HAP-1 (cell line): ENCODE measurements around the gene PTPRE.

Experiments
- DNase-seq, 2 experiments: peaks; one replicate each; pipeline ENCODE4 v3.0.0-alpha.2; 2016 to 2020; ENCODE audit warnings: low spot score in 2 of 2
- H3K27me3 ChIP-seq: fragments of 250-450 bp; sonication (Bioruptor Pico); 2 replicates; pipeline ENCODE4 v1.5.1; 2020; ENCODE audit warnings: low read depth, mild to moderate bottlenecking, moderate library complexity
- H3K36me3 ChIP-seq: fragments of 250-450 bp; sonication (Bioruptor Pico); replicated peaks from 2 replicates; pipeline ENCODE4 v1.5.1; 2020; ENCODE audit warnings: mild to moderate bottlenecking
- H3K4me1 ChIP-seq: fragments of 250-450 bp; sonication (Bioruptor Pico); 2 replicates; pipeline ENCODE4 v1.5.1; 2020; ENCODE audit warnings: mild to moderate bottlenecking
- H3K4me3 ChIP-seq: fragments of 250-450 bp; sonication (Bioruptor Pico); 2 replicates; pipeline ENCODE4 v1.5.1; 2020; ENCODE audit warnings: mild to moderate bottlenecking, moderate library complexity
- H3K9me3 ChIP-seq: fragments of 250-450 bp; sonication (Bioruptor Pico); 2 replicates; pipeline ENCODE4 v1.5.1; 2020; ENCODE audit warnings: mild to moderate bottlenecking, moderate library complexity
- in situ Hi-C: fragments of 300-500 bp; cut with MboI; formaldehyde crosslinking; loops from 3 replicates; pipeline ENCODE4 v1.14.3; 2020; ENCODE audit warnings: low sequenced_read_pairs, inconsistent platforms, mixed read lengths

PTPRE gene

GRCh38 chr10:128052696-128053095 lies 145.8 kb downstream of the PTPRE start:
- DNase-seq: no peak
- in situ Hi-C loops: no loop called here
- Histone ChIP-seq H3K27me3 (no peaks in the 10 kb centered on the region), H3K4me1 (no peaks in the 10 kb centered on the region), H3K36me3 (no peaks in the 10 kb centered on the region), H3K4me3 (no peak overlapping the region), H3K9me3 (no peaks in the 10 kb centered on the region)

GRCh38 chr10:128053356-128053755 lies 146.5 kb downstream of the PTPRE start:
- no peak for DNase-seq
- H3K36me3 ChIP-seq: no peaks in the 10 kb centered on the region
- in situ Hi-C loops: no loop called here
- H3K27me3 ChIP-seq: no peaks in the 10 kb centered on the region
- no peaks in the 10 kb centered on the region for H3K4me1 ChIP-seq
- no peak overlapping the region for H3K4me3 ChIP-seq
- no peaks in the 10 kb centered on the region for H3K9me3 ChIP-seq

GRCh38 chr10:128054163-128054970 lies 147.5 kb downstream of the PTPRE start:
- DNase-seq: no peak
- H3K4me1 ChIP-seq: no peaks in the 10 kb centered on the region
- in situ Hi-C loops: no loop called here

GRCh38 chr10:128055061-128055868 lies 148.4 kb downstream of the PTPRE start:
- in situ Hi-C loops: no loop called here
- DNase-seq: no peak
- no peaks in the 10 kb centered on the region for H3K27me3 ChIP-seq
- H3K4me3 ChIP-seq: no peak overlapping the region
- no peaks in the 10 kb centered on the region for H3K9me3 ChIP-seq
- H3K36me3 ChIP-seq: no peaks in the 10 kb centered on the region
- no peaks in the 10 kb centered on the region for H3K4me1 ChIP-seq

More at GRCh38 chr10:128054163-128054970, 147.5 kb downstream of the PTPRE start:
- Histone ChIP-seq H3K4me3 (no peak overlapping the region), H3K9me3 (no peaks in the 10 kb centered on the region), H3K27me3 (no peaks in the 10 kb centered on the region), H3K36me3 (no peaks in the 10 kb centered on the region)

- Histone ChIP-seq H3K4me3 (no peak overlapping the region), H3K9me3 (no peaks in the 10 kb centered on the region), H3K4me1 (no peaks in the 10 kb centered on the region), H3K27me3 (no peaks in the 10 kb centered on the region), H3K36me3 (no peaks in the 10 kb centered on the region)
- no peak for DNase-seq
- in situ Hi-C loops: no loop called here
Observed at GRCh38 chr10:128056303-128057050, 149.6 kb downstream of the PTPRE start.

GRCh38 chr10:128058106-128058749 lies 151.3 kb downstream of the PTPRE start:
- no peak for DNase-seq
- Histone ChIP-seq H3K36me3 (no peaks in the 10 kb centered on the region), H3K4me1 (no peaks in the 10 kb centered on the region), H3K4me3 (no peak overlapping the region), H3K27me3 (no peaks in the 10 kb centered on the region), H3K9me3 (no peaks in the 10 kb centered on the region)
- in situ Hi-C loops: no loop called here

DNA sequence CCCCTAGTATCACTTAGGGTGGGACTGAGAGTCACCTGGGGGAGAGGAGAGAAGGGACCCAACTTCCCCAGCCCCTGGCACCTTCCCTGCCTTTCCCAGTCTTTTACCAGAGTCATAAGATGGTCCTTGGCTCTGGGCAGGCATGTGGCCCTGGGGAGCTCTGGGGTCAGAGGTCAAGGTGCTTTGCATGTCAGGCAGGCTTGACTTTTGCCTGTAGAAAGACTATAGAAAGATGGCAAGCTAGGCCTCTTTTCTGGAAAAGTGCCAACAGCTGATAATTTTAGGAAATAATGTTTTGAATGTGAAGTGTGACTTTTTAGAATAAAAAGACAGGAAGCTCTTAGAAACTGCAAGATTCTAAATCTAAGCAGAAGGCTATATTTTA lies 151.8 kb downstream of the PTPRE start:
- DNase-seq: no peak
- H3K9me3 ChIP-seq: no peaks in the 10 kb centered on the region
- in situ Hi-C loops: no loop called here
- no peaks in the 10 kb centered on the region for H3K27me3 ChIP-seq
- H3K4me1 ChIP-seq: no peaks in the 10 kb centered on the region
- no peak overlapping the region for H3K4me3 ChIP-seq
- H3K36me3 ChIP-seq: no peaks in the 10 kb centered on the region

DNA sequence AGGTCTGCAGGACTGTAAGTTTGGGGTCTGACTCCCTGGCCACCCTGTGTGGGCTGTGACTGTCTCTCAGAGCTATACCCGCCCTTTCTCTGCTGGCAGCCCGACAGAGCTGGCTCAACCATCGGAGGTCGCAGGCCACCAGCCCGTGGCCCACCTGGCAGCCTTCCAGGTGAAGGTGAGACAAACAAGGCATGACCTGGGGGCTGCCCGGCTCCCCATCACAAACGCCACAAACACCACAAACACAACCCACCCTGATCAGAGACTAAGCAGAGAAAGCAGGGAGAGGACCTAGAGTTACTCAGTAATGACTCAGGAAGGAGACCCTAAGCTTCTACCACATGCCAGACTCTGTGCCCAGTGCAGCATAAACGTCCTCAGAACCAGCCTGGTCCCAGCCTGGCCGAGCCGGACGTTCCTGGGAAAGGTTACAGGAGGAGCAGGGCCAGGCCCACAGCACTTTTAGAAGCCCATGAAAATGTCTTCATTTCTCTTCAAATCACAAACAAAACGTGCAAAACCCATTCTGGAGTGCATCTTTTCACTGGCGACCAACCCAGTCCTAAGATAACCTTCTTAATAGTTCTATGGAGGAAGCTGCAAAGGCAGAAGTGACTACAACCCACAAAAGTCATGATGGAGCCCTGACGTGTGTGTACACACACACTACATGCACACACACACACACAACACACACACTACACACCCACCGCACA lies 152.5 kb downstream of the PTPRE start:
- Histone ChIP-seq H3K9me3 (no peaks in the 10 kb centered on the region), H3K36me3 (no peaks in the 10 kb centered on the region), H3K4me1 (no peaks in the 10 kb centered on the region), H3K27me3 (no peaks in the 10 kb centered on the region), H3K4me3 (no peak overlapping the region)
- in situ Hi-C loops: no loop called here
- no peak for DNase-seq

DNA sequence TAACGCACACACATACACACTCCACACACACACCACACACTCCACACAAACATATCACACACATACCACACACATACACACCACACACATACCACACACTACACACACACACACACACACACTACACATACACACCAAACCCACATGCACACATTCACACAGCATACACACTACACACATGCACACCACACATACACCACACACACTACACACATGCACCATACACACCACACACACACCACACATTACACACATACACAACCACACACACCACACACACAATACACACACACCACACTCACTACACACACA lies 153.0 kb downstream of the PTPRE start:
- Histone ChIP-seq H3K36me3 (no peaks in the 10 kb centered on the region), H3K4me1 (no peaks in the 10 kb centered on the region), H3K4me3 (no peak overlapping the region), H3K27me3 (no peaks in the 10 kb centered on the region), H3K9me3 (no peaks in the 10 kb centered on the region)
- no peak for DNase-seq
- in situ Hi-C loops: loop anchor here (10.0 kb wide), 1 partner anchor 345 kb away; no protein-coding TSS in a partner anchor

- in situ Hi-C loops: loop anchor here (10.0 kb wide), 1 partner anchor 346 kb away; no protein-coding TSS in a partner anchor
- no peaks in the 10 kb centered on the region for H3K36me3 ChIP-seq
- no peak for DNase-seq
- no peaks in the 10 kb centered on the region for H3K27me3 ChIP-seq
- no peaks in the 10 kb centered on the region for H3K4me1 ChIP-seq
- no peak overlapping the region for H3K4me3 ChIP-seq
- no peaks in the 10 kb centered on the region for H3K9me3 ChIP-seq
Observed at GRCh38 chr10:128060341-128061250, 153.7 kb downstream of the PTPRE start.

DNA sequence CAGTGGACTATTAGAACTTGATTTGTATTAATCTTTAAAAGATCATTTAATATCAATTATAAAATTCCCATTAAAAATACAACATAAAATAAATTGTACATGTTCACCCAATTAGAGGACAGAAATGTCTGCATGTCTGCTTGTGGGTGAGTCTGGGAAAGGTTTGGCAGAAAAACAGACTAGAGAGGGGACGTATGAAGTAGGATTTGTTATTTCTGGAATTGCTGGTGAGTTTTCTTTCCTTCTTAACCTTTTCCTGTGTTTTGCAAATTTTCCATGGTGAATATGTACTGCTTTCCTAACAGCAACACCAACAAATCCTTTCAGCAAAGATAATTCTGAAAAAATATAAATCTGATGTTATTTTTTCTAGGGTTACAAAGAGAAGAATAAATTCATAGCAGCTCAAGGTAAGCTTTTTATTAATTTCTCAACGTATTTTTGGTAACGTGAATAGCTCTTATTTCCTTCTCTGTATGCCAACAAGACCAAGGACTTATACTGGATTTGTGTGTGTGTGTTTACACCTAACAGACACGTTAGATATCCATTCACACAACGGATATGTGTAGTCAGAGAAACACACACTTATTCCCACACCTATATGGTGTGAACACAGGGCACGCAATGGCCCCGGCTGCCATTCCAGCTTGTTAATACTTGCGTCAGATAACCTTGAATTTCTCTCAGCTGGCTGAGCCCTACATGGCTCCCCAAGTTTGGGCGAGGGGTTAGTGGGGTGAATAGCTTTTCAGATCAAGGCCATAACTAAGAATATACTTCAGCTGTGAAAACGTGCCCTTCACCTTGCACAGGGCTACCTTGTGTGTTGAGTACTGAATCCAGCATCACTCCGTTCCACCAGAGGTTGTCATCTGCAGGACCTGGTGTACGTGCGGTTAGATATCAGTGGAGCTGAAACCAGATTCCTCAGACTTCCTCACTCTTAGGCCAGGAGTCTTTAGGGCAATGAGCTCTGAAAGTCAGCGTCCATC lies 154.7 kb downstream of the PTPRE start:
- Histone ChIP-seq H3K4me1 (no peaks in the 10 kb centered on the region), H3K27me3 (no peaks in the 10 kb centered on the region), H3K36me3 (no peaks in the 10 kb centered on the region), H3K9me3 (no peaks in the 10 kb centered on the region), H3K4me3 (no peak overlapping the region)
- in situ Hi-C loops: loop anchor here (10.0 kb wide), 1 partner anchor 347 kb away; no protein-coding TSS in a partner anchor
- DNase-seq: no peak
